HTR-8/SVneo (cell line): ENCODE results near the gene PDIA5.

Experiments used
- DNase-seq: peaks from one replicate; pipeline ENCODE4 v3.0.0; 2011; ENCODE audit warnings: low spot score, mixed read lengths; ENCODE audit not compliant: insufficient read length
- FAIRE-seq: peaks from 2 replicates; lab custom pipeline; 2011; peaks lifted over from hg19 to GRCh38; lab: Jason Lieb, UNC

The PDIA5 gene

DNA sequence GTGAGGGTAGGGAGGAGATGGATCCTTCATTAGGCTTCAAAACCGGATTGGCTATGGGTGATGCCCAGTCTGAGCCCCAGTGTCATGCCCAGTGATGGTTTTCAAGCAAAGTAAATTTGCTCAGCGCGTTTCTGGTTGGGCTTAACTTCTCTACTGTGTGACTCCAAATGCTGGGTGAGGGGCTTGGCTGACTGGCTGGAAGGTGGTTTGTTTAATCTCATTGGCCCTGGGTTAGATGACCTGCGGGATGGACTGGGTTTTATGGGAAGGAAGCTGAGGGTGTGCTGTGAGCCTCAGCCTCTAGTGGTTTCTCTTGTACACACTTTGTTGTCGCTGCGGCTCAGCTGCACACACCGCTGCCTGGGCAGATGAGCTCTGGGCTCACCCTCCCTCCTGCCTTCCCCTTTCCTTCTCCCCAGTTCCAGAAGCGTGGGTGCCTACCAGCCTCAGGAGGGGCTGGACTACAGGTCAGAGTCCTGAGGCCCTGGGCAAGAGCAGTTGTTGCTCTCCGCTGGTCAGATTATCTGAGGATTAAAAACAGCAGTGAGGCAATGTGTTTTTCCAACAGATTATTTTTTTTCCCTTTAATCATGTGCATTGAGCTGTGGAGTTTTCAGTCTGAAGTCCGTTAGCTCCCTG is 18.6 kb downstream of the PDIA5 start:
- FAIRE-seq, result no peak
- no peak for DNase-seq

DNA sequence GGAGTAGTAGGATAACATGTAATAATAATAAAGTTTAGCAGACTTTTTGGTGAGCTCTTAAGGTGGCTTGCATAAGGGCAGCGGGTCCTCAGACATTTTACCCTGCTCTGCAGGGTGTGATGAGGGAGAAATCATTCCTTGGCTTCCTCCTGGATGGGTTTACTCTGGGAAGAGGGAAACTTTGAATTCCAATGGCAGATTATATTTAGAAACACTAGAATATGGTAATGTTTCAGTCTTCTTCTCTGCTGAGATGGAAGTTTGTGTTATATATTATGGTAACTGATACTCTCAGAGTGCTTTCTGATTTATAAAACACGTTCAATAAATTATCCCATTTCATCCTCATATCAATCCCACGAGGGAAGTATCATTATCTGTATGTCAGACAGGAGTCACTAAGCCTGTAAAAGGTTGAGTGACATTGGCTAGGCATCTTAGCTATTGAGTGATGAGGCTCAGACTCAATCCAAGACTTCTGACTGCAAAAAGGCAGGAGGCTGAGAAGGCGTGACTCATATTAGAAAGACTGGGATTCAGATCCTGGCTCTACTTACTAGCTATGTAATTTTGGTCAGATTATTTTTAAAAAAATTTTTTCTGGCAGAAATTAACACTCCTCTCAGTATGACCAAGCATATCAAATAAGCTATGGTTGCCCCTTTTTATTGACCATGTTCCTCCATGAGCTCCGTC is 19.3 kb downstream of the PDIA5 start:
- no peak for DNase-seq
- FAIRE-seq, result no peak

DNA sequence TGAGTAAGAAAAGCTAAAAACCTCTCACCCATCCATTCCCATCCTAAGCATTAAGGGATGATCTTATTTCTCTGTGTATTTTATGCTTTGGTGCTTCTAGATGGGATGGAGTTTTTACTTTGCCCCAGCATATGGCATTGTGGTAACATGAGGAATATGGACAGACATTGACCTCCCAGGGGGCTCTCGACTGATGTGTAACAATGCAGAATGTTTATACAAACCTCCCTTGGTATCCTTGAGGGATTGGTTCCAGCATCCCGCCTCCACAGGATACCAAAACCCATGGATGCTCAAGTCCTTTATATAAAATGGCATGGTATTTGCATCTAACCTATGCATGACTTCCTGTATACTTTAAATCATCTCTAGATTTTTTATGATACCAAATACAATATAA is 21.6 kb downstream of the PDIA5 start:
- DNase-seq (no peak), FAIRE-seq (no peak)

GRCh38 chr3:123089611-123090331 is 22.9 kb downstream of the PDIA5 start:
- DNase-seq, result no peak
- no peak for FAIRE-seq

GRCh38 chr3:123090728-123091531 is 24.1 kb downstream of the PDIA5 start:
- DNase-seq (no peak), FAIRE-seq (no peak)

- FAIRE-seq (no peak), DNase-seq (no peak)
Observed at GRCh38 chr3:123092243-123092642, 25.4 kb downstream of the PDIA5 start.

DNA sequence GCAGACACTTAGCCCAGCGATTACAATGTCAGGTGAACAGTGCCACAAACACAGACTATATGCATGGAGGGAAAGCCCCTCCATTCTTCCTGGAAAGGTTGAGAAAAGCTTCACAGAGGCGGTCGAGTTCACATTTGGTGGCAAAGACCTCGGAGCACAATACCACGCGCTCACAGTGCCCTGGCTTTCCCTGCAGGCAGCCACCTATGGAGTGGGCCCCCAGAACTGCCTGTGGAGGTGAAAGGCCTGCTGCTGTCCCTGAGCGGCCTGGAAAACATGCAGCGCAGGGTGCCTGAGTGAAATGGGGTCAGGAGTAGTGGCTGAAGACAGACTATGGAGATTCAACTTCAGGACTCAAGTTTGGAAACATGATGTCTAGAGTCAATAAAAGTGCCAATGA is 26.9 kb downstream of the PDIA5 start:
- no peak for FAIRE-seq
- DNase-seq, result no peak

GRCh38 chr3:123094516-123095313 is 27.9 kb downstream of the PDIA5 start:
- FAIRE-seq, result no peak
- no peak for DNase-seq

- no peak for FAIRE-seq
- DNase-seq, result no peak
Observed at GRCh38 chr3:123096126-123096525, 29.3 kb downstream of the PDIA5 start.

DNA sequence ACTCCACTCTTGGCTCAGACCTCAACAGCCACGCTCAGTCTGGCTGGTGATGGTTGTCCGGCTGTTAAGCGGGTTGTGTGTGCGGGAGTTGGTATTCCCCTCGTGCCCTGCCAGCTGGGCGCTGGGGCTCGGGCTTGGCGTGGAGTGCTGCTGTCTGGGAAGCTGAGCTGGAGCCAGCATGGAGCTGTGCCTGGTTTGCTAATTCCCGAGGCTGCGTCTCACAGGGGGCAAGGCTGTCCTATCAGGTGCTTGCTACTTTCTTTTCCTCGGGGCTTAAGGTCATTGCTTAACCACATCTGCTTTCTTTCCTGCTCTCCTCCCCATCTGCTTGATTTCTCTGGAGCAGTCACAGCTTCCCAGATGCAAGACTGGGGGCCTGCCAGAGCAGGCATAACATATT is 29.9 kb downstream of the PDIA5 start:
- no peak for FAIRE-seq
- DNase-seq, result no peak

DNA sequence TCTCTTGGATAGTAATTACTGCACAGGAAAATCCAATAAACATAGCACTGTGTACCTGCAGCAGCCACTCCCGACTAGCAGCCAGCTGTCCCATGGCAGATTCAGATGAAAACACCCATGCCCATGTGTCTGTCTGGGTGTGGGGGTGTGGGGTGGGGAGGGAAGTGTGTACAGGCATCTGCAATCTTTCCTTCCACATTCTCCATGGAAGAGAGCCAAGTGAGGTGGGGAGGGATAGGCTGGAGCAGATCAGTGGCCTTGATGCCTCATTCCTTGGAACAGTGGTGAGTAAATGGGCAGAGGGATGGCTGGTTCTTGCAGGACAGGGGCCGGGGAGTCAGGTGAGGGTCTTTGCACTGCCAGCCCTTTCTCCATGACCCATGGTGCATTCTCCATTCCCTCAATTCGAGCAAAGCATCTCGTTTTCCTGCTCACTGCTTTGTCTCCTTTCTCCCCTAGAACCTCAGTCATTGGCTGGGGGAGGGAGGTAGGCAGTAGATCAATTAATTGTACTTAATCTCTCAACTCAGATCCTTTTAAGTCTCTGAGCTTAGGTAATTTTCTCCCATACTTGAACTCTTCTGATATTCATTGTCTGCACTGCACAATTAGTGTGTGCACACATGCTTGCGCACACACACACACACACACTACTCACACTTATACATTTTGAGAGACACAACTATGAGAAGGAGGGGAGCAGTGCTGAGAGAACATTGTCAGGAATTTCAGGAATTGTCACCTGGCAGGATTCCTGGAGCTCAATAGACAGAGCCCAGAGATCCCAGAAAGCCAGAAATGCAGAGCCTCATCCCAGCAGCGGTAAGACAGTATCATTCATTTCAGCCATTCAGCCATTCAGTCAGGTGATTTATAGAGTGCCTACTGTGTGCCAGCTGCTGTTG is 31.9 kb downstream of the PDIA5 start:
- FAIRE-seq (no peak), DNase-seq (no peak)

DNA sequence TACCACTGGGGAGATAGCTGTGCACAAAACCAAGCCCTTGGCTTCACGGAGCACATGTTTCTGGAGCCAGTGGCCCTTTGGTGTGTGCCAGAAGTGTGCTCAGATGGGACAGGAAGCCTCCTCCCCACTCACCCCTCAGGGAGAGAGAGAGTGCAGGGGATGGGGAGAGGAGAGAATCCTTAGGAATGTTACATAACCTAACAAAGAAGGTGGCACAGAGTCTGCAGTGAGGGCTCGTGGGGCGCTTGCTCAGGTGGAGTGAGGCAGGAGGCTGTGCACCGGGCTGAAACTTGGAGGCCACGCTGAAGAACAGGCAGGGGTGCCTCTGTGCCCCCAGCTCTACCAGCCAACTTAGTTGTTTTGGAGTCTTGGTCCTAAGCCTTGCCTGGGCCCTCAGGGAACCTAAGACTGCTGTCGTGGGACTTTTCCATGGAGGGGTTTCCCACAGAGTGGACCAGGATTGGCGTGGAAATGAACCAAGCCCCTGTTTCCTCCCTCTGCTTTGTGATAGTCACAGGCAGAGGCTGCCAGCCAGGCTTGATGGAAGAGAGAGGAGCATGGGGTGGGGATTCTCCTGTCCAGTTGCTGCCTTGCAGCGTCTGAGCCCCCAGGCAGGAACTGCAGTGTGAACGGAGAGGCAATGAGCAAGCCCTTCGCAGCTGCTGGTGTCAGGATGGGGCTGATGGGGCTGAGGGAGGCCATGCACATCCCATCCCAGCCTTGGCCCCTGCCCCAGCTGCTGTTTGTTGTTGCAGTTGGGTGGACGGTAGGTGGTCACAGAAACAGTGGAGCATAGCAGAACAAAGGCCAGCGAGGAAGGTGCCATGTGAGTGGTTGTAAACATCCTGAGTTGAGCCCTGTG is 32.7 kb downstream of the PDIA5 start:
- DNase-seq, result no peak
- no peak for FAIRE-seq

- no peak for FAIRE-seq
- no peak for DNase-seq
Observed at GRCh38 chr3:123100193-123100776, 33.5 kb downstream of the PDIA5 start.

DNA sequence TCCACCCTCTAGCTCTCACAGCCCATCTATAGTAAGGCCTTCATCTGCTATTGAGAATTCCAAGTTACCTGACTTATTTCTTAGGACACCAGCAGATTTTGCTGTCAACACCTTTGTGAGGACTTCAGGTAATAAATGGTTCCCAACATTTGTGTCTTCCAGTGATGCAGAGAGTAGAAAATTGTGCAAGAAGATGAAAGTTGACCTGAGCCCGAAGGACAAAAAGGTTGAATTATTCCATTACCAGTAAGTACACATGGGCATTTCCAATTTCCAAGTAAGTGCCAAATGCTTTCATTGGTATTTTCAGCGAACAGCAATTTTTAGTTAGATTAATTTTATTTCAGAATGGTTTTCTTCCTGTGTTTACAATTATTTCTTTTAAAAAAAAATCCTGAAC is 35.4 kb downstream of the PDIA5 start:
- FAIRE-seq (no peak), DNase-seq (no peak)

- DNase-seq, result no peak
Observed at GRCh38 chr3:123102826-123103225, 36.0 kb downstream of the PDIA5 start.

DNA sequence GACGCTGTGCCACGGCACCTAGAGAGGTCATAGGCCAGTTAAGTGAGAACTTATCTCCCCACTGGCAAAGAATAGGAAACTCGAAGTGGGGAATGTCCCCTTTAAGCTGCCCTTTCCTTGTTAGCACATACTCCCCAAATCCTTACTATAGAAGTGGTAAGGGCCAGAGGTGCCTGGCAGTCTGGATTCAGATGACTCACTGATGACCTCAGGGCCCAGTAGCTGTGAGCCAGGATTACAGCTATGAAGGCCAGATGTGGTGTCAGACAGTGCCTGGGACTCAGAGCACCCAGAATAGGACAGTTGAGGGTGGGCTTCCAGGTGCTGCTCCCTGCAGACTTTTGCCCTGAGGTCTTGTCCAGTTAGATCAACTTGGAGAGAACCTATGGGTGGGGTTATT is 37.7 kb downstream of the PDIA5 start:
- DNase-seq, result peak; percentile 59
- peak; percentile 13 for FAIRE-seq

More at GRCh38 chr3:123102826-123103225, 36.0 kb downstream of the PDIA5 start:
- FAIRE-seq, result no peak
